GM18951 (cell line): Measurements from ENCODE around the gene ZCCHC24.

Source experiments
- POLR2A ChIP-seq: IDR thresholded peaks from 4 replicates; pipeline ENCODE4 v1.6.1; 2011; ENCODE audit warnings: mild to moderate bottlenecking; ENCODE audit not compliant: insufficient read length, insufficient read depth; ENCODE audit errors: extremely low read depth
- in situ Hi-C: fragments of 300-500 bp; cut with MboI; formaldehyde crosslinking; loops from one replicate; pipeline ENCODE4 v1.12.0; 2022; ENCODE audit warnings: low sequenced_read_pairs, mixed read lengths, inconsistent platforms; ENCODE audit not compliant: unreplicated experiment

The ZCCHC24 gene

DNA sequence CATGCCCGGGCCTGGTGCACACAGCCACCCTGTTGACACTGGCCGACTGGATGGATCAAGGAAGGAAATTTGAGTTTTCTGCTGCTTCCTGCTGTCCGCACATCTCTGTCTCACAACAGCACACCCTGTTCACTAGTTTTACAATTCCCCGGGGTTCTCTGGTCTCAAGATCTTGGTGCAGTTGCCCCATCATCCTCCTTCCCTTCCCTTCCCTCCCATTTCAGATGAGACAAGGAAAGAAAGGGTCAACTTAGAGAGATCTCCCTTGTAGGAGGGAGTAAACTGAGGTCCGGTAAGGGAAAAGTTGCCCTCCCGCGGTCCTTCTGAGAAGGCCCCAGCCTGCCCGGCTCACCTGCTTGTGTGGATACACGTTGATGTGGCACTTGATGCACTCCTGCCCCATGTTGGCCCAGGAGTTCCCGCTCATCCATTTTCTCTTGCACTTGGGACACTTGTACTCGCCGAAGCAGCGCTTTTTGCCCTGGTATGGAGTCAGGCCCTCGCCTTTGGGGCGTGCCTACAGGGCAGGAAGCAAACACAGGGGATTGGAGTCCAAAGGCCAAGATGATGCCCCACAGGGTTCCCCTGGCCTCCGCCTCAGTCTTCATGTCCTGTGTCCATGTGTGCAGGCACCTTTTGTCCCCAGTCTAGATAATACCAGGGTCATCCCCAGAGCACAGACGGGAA is 51.4 kb downstream of the ZCCHC24 start:
- in situ Hi-C loops: loop anchor here (10.0 kb wide), 1 partner anchor 71 kb away; no protein-coding TSS in a partner anchor
- no peak for TF ChIP-seq POLR2A

DNA sequence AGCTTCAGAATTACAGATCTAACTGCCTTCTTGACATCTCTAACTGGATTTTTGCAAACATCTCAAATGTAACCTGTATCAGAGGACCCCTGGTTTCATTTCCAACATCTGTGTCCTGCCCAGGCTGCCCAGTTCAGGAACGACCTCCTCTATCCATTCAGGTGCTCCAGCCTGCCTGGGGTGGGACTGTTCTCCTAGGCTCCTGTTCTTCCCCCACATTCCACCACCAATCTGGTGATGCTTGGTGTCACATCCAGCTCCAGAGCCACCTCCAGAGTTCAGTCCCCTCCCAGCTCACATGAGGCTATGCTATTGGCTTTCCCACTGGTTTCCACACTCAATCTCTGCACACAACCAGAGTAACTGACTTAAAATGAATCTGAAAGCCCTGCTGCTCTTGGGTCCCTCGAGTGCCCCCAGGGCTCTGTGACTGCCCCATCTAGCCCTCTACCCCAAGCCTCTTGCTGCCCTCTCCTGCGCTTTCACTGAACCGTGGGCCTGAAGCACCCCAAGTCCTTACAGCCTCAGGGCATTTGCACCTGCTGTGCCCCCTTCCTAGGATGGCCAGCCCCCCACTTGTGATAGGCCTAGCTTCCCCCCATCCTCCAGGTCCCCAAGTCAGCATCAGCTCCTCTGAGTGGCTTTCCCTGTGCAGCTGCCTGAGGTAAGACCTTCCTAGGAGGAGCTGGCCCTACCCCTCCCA is 52.1 kb downstream of the ZCCHC24 start:
- TF ChIP-seq POLR2A: no peak
- in situ Hi-C loops: loop anchor here (10.0 kb wide), 1 partner anchor 71 kb away; no protein-coding TSS in a partner anchor

DNA sequence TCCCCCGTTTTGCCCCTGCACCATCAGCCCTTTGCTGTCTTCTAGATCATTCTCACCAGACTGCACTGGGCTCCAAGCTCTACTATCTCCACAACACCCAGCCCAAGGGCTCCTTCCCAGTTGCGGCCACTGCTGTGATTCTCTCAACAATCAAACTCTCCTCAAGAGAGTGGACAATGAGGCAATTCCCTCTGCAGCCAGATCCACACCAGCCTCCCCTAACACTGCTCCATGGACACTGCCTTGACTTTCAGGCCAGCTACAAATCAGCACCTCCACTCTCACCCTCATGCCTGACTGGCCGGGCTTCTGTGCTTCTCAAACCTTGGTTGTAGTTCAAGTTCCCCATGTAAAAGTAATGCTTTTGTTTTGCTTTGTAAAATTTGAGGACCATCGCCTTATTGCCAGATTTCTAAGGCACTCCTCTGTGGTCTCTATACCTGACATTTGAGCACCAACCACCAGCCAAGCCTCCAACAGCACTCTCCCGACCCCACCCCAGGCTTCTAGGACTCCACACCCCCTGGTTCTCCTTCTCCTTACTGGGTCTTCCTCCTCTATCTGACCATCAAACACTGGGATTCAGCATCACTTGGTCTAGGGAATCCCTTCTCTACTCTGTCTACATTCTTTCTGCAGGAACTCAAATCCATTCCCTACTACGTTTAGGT is 52.8 kb downstream of the ZCCHC24 start:
- in situ Hi-C loops: loop anchor here (10.0 kb wide), 1 partner anchor 72 kb away; no protein-coding TSS in a partner anchor
- TF ChIP-seq POLR2A: no peak

DNA sequence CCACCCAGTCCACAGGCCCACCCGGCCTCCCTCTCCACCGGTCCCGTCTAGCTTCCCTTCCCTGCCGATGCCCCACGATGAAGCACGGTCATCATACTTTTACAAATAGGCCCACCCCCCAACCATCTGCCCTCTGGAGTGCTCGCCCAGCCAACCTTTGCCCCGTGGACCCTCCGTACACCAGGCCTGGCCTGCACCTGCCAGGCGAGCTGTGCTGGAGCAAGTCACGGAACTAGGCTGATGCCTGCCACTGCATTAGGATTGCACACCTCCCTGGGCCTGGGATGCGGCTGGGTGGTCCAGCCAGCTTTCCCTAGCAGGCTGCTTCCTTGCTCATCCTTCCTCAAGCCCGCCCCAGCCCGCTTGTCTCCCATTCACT is 53.4 kb downstream of the ZCCHC24 start:
- TF ChIP-seq POLR2A: no peak
- in situ Hi-C loops: loop anchor here (10.0 kb wide), 1 partner anchor 73 kb away; no protein-coding TSS in a partner anchor

DNA sequence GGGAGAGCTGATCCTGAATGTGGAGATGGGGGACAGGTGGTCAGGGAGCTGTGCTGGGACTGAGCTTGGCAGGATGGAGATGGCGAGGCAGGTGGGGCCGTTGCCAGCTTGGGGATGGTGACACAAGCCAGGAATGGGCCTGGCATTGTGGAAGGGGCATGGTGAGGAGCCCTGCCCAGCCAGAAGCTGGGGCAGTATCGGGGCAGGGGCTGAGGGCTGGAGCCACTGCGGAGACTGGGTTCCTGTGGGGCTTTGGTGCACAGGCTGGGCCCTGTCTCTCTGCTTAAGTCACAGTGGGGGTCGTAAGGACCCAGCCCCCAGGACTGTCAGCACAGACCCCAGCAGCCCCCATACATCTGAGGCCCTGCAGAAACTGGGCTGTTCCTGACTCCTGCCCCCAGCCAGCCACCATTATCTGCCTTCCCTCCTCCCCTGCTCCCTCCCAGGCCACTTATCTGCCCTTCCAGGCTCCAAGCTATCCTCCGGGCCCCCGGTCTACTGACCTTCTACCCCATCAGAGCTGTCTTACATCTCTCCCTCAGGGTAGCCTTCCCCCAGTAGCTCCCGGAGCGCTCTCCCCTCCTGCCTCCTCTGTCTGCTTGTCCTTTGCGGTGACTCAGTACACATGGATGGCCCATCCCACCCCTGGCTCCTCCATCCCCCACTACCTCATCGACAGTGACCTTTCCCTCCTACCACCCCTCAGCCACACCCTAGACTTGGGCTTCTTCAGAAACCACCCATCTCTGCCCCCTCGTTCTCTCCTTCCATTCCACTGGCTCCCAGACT is 54.0 kb downstream of the ZCCHC24 start:
- in situ Hi-C loops: loop anchor here (10.0 kb wide), 1 partner anchor 73 kb away; no protein-coding TSS in a partner anchor
- TF ChIP-seq POLR2A: no peak

DNA sequence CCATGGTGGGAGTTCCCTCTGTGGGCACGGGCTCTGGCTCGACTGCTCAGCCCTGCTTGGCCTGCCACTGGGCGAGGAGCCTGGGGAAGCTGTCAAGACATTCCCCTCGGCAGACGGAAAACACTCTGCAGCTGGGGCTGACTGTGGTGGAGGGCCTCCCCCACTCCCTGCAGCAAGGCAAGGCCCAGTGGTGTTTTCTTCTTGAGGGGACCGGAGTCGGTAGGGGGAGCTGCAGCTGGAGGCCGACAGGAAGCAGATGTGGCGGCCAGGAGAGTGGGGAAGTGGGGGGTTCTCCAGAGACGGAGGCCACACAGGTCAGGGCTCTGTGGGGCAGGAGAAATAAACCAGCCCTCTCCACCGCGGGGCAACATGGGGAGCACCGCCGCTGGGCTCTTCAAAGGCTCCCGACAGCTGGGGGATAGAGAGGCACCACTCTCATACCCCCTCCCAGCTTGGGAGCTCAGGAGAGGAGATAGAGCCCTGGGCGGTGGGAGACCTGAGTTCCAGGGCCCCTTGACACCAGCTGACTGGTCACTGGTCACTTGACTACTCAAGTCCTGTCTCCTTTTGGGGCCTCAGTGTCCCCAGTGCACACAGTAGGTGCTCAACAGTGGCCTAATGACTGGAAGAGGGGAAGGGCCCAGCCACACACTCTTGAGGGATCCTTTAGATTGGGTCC is 54.7 kb downstream of the ZCCHC24 start:
- in situ Hi-C loops: loop anchor here (10.0 kb wide), 1 partner anchor 74 kb away; no protein-coding TSS in a partner anchor

DNA sequence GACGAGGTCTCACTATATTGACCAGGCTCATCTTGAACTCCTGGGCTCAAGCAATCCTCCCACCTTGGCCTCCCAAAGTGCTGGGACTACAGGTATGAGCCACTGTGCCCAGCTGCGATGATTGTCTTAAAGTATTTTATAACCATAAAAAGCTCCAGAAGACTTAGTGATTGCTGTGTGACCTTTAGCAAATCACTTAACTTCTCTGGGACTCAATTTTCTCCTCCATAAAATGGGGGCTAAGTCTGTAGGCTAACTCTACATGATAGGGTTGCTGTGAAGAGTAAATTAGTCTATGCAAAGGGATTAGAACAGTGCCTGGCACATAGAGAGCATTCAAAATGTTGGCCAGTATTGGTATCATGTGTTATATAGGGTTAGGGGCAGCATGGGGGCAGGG is 55.4 kb downstream of the ZCCHC24 start:
- in situ Hi-C loops: loop anchor here (10.0 kb wide), 1 partner anchor 75 kb away; no protein-coding TSS in a partner anchor
- no peak for TF ChIP-seq POLR2A

More for the DNA sequence above, 54.7 kb downstream of the ZCCHC24 start:
- TF ChIP-seq POLR2A: no peak

DNA sequence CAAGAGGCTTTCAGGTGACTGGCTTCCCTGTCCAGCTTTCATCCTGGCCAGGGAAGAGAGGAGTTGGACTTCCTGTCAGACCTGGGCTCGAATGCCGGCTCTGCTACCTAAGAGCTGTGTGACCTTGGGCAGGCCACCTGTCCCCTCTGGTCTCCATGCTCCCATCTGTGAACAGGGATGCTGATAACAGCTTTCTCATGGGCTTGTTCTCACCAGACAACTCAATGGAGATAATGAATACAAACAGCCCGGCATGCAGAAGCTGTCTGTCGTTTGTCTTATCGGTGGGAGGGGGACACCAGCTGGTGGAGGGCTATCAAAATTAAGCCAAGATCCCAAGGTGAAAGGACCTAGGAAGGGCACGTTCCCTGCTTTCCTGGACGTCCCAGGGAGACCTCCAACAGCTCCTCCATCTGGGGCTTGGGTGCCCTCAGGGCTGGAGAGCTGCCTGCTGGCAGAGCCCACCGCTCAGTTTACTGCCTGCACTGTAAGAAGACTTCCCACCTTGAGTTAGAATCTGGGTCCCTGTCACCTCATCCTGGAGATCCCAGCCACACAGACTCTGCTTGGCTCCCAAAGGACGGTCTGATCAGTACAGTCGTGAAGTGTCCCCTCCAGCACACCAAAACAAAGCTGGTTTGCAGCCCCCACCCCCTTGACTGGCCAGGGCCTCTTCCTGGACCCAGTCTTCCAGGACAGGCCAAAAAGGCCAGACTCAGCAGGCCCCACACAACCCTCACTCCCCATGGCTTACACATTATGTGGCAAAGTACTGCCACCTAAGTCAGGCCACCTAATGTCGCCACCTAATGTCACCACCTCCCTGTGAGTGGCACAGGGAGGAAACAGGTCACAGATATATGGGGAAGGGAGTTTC is 57.2 kb downstream of the ZCCHC24 start:
- TF ChIP-seq POLR2A: no peak
- in situ Hi-C loops: no loop called here

DNA sequence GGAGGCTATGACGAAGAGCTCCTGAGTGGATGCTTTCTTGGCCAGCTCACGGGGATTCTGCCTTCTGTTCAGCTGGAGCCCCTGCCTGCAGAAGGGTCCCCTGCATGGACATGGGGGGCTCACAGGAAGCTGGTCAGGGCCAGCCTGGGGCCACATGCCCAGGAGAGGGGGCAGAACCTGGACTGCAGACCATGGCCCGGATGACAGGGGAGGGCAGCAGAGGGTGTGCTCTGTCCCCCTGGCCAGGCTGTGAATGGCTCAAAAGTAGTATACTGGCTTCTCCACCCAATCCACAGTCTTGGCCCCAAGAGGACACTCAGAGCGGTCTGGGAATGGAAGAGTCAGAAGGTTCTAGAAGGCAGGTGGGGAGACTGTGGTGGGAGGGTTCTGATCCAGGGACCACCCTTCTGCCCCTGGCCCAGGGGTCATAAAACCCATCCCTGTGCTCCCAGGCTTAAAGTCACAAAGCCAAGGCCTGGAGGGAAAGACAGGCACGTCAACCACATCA is 57.9 kb downstream of the ZCCHC24 start:
- no peak for TF ChIP-seq POLR2A
- in situ Hi-C loops: no loop called here

DNA sequence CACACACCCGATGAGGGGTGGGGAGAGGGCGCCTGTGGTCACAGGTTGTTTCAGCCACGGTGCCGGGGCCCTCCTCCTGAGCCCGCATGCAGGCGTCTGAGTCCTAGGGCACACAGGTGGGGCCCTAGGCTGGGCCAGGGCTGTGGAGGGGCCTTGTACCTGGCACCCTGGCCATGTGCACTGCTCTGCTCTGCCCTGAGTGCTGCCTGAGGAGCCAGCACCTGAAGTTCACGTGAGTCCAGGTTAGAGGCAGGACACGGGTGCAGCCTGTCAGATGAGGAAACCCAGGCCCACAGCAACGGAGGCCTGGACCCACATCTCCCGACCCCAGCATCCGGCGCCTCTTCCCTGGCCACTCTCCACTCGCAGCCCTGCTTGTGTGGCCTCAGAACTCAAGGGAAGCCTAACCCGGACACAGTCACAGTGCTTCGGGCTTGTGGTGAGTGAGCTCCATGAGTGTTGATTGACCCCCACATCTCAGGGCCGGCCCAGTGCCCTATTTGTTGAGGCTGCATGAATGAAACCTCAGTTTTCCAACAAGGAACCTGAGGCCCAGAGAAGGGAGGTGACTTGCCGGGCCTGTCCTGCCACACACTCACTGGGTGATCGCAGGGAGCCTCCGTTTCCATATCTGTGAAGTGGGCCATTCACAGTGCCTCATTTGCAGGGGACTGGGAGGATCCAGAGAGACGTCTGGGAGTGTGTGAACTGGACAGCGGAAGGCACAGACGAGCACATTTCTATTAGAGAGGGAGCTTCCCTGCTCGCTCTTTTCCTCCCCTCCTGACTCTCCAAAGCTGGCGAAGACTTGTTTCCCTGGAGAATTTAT is 58.6 kb downstream of the ZCCHC24 start:
- in situ Hi-C loops: no loop called here
- TF ChIP-seq POLR2A: no peak
